ENCODE measurements around the gene SGCE.

The SGCE gene

GRCh38 chr7:94540428-94540827 lies 115.5 kb downstream of the SGCE start:
- no peaks in the 10 kb centered on the region for H3K36me3 ChIP-seq (ENCODE audit: control insufficient read depth, insufficient read depth, low read length)
- no CpG with 5 or more reads among the region's 1 CpG for WGBS (ENCODE audit: insufficient coverage, insufficient read length)

More at GRCh38 chr7:94540428-94540827, 115.5 kb downstream of the SGCE start:
- no peak overlapping the region for H3K4me3 ChIP-seq (ENCODE audit: low read length)
- DNase-seq (ENCODE audit: low read depth, low spot score) = no peak
- no peaks in the 10 kb centered on the region for H3K9me3 ChIP-seq (ENCODE audit: control insufficient read depth, insufficient read depth, low read length)
- H3K4me1 ChIP-seq (ENCODE audit: control insufficient read depth, insufficient read depth, low read length) = no peaks in the 10 kb centered on the region
- no peak overlapping the region for H3K27ac ChIP-seq (ENCODE audit: low read length)
- no peaks in the 10 kb centered on the region for H3K27me3 ChIP-seq (ENCODE audit: control insufficient read depth, insufficient read depth, low read length)

Data from iPS DF 6.9 (cell line).